NT2/D1 (cell line): ENCODE results near the gene MCOLN2.

Experiments
- SUZ12 ChIP-seq: IDR thresholded peaks from 2 replicates; pipeline ENCODE4 v1.6.1; 2011; ENCODE audit not compliant: insufficient read length, insufficient read depth; ENCODE audit errors: extremely low read depth
- YY1 ChIP-seq: IDR thresholded peaks from 2 replicates; pipeline ENCODE4 v1.6.1; 2011; ENCODE audit not compliant: insufficient read length, insufficient read depth
- ZNF274 ChIP-seq: IDR thresholded peaks from 2 replicates; pipeline ENCODE4 v1.6.1; 2011; ENCODE audit warnings: mild to moderate bottlenecking, low read depth, low read length

DNA sequence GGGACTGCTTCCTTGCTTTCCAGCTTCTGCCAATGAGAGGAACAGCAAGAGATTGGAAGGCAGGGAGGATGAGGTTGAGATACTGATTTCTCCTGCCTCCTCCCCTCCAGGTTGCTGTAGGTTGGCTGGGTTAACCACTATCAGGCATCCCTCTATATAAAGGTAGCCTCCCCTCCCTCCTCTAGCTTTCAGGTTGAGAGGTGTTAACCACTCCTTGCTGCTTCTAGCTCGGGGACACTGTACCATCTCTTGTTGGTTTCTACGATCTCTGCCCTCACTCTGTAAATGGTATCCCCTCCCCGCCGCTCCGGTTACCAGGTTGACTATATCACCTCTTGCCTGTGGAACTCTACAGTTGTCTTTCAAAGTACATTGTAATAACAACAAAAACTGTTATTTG is 120.6 kb downstream of the MCOLN2 start:
- TF ChIP-seq ZNF274 = no peak
- TF ChIP-seq YY1 = no peak
- TF ChIP-seq SUZ12 = no peak
